Activated CD4-positive, alpha-beta T cell treated with anti-CD3 and anti-CD28 coated beads, Interleukin-2, amount 10 ng/mL, durations not matched to agents 7 days and 5 days (primary cell): ENCODE data around the gene PMEPA1. TPM values are rescaled to one million over a fixed set of nuclear protein-coding genes. Genes with fewer than 3 reads are reported as not detected.

Experiments
- CTCF ChIA-PET: fragments of 350-600 bp; sonication (Branson Sonifier 250); formaldehyde crosslinking; loops from one replicate; lab custom pipeline; 2021; ENCODE audit warnings: antibody characterized with exemption; lab: Charles Lee
- POLR2A ChIA-PET: fragments of 350-600 bp; sonication (Branson Sonifier 250); formaldehyde crosslinking; loops from one replicate; lab custom pipeline; 2021; ENCODE audit warnings: antibody characterized with exemption; lab: Charles Lee
- DNase-seq: peaks from one replicate; pipeline ENCODE4 v3.0.0-alpha.2; 2020
- H3K27ac Mint-ChIP-seq: one replicate; pipeline ENCODE4 v1.8.0; 2021; ENCODE audit warnings: mild to moderate bottlenecking, moderate library complexity, mixed read lengths
- H3K27me3 Mint-ChIP-seq: one replicate; pipeline ENCODE4 v1.8.0; 2021; ENCODE audit warnings: mixed read lengths
- H3K36me3 Mint-ChIP-seq: one replicate; pipeline ENCODE4 v1.8.0; 2021; ENCODE audit warnings: low read depth, mixed read lengths
- H3K4me1 Mint-ChIP-seq: one replicate; pipeline ENCODE4 v1.8.0; 2021; ENCODE audit warnings: mixed read lengths
- H3K4me3 Mint-ChIP-seq: one replicate; pipeline ENCODE4 v1.8.0; 2021; ENCODE audit warnings: mild to moderate bottlenecking, moderate library complexity, mixed read lengths
- H3K9me3 Mint-ChIP-seq: one replicate; pipeline ENCODE4 v1.8.0; 2021; ENCODE audit warnings: mixed read lengths
- total RNA-seq, 2 experiments: library from RNA; stranded (reverse); gene quantifications; one replicate each; pipeline ENCODE4 v1.2.3, GENCODE V29; 2021

The PMEPA1 gene
- total RNA-seq, 2 experiments from 2014 or later: 0.72 to 1.1 TPM

DNA sequence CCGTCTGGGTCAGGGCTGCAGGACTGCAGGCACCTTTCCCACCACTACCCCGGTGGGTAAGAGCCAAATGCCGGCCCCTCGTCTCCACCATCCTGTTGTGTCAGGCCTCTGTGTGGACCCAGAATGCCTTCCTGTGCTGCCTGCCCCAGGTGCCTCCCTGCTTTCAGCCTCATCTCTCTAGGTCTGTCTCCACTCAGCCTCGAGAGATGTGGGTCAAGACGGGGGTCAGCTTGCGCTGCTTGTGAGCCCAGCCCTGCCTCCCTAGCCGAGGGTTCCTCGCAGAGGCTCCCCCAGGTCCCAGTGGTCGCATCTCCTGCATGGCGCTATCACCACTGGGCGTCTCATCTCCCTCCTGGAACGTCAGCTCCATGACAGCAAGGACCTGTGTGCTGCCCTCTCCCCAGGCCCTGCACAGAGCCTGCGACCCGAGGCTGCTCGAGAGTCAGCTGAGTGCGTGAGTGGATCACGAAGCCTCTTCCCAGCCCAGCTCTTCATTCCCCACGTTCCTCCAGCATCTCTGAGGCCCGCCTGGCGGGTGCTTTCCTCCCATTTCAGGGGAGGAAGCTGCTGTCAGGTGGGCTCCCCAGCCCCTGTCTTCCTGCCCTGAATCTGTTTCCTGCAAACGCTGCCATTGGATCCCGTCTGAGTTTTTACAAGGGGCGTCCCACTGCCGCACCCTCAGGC, 50.8 kb downstream of the PMEPA1 start:
- H3K4me1 Mint-ChIP-seq: peaks cover 20% of the 10 kb centered on the region
- CTCF ChIA-PET: interaction anchor here (1.4 kb wide), 1 partner anchor 21 kb away, joined by 3 read pairs; no protein-coding TSS in a partner anchor
- H3K4me3 Mint-ChIP-seq: no peak overlapping the region
- no peak overlapping the region for H3K27ac Mint-ChIP-seq
- peaks cover 5% of the 10 kb centered on the region for H3K9me3 Mint-ChIP-seq
- H3K27me3 Mint-ChIP-seq: no peaks in the 10 kb centered on the region
- peaks cover 2% of the 10 kb centered on the region for H3K36me3 Mint-ChIP-seq
- no peak for DNase-seq
- POLR2A ChIA-PET: no interaction called here

DNA sequence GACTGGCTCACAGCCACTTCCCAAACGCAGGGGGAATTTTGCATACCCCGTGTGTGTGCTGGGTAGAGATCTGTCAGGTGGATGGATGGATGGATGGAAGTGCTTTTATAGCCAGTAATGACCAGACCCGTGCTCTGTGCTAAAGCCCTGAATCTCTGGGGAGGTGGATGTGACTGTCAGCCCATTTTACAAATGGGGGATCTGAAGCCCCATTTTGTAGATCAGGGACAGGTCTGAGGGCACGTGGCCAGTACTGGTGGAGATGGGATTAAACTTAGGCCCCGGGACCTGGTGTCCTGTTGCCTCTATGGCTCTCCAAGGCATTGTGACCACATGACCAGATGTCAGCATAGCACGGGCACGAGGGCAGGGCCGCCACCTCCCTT, 51.4 kb downstream of the PMEPA1 start:
- no peak for DNase-seq
- CTCF ChIA-PET: interaction anchor here (1.4 kb wide), 1 partner anchor 22 kb away, joined by 3 read pairs; no protein-coding TSS in a partner anchor

DNA sequence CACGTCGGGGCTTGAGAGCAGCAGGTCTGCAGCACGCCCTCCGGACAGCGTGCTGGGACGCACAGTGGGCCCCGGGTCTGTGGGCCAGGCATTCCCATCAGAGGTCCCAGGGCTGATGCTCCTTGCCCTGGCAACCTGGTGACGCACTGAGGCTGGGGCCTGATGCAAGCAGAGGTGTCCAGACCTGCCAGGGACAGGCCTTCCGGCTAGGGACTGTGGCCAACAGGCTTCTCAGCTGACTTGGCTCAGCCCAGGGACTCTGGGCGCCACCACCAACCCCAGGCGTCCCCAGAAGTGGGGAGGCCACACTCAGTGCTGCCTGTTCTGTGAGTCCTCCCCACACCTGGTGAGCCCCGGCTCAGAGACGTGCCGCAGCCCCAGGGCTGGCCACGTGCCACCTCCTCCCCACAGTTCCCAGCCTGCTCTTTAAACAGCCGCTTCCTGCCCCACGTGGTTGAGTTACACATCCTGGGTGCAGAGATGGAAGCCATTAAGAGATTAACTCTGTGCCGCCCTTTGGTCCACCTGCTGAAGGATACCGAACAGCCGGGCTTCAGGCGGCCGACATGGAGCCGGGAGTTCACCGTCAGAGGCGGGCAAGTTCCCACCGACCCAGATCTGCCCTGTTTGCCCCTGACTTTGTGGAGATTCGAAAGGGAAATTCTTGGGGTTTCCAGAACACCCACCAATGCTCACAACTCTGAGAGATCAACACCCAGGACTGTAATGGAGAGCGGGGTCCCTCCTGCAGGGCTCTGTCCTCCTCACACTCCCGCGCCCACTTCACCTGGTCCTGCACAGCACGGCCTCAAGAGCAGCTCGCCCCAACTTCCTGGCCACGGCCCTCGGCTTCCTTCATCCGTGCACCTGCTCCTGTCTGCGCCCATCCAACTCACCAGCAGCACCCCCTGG, 52.0 kb downstream of the PMEPA1 start:
- Mint-ChIP-seq H3K36me3 (peaks cover 2% of the 10 kb centered on the region), H3K4me3 (no peak overlapping the region), H3K27me3 (no peaks in the 10 kb centered on the region), H3K4me1 (peaks cover 20% of the 10 kb centered on the region), H3K9me3 (peaks cover 5% of the 10 kb centered on the region), H3K27ac (peak overlapping the region; percentile 90)
- POLR2A ChIA-PET: no interaction called here
- peak; percentile 64 for DNase-seq
- CTCF ChIA-PET: interaction anchor here (1.4 to 2.0 kb wide), 2 partner anchors 22 to 36 kb away, joined by 3 to 5 read pairs; no protein-coding TSS in a partner anchor

More for the DNA sequence above, 51.4 kb downstream of the PMEPA1 start:
- peak overlapping the region; percentile 90 for H3K27ac Mint-ChIP-seq
- H3K4me1 Mint-ChIP-seq: peaks cover 20% of the 10 kb centered on the region
- H3K27me3 Mint-ChIP-seq: no peaks in the 10 kb centered on the region
- peaks cover 2% of the 10 kb centered on the region for H3K36me3 Mint-ChIP-seq
- peaks cover 5% of the 10 kb centered on the region for H3K9me3 Mint-ChIP-seq
- no peak overlapping the region for H3K4me3 Mint-ChIP-seq
- POLR2A ChIA-PET: no interaction called here

DNA sequence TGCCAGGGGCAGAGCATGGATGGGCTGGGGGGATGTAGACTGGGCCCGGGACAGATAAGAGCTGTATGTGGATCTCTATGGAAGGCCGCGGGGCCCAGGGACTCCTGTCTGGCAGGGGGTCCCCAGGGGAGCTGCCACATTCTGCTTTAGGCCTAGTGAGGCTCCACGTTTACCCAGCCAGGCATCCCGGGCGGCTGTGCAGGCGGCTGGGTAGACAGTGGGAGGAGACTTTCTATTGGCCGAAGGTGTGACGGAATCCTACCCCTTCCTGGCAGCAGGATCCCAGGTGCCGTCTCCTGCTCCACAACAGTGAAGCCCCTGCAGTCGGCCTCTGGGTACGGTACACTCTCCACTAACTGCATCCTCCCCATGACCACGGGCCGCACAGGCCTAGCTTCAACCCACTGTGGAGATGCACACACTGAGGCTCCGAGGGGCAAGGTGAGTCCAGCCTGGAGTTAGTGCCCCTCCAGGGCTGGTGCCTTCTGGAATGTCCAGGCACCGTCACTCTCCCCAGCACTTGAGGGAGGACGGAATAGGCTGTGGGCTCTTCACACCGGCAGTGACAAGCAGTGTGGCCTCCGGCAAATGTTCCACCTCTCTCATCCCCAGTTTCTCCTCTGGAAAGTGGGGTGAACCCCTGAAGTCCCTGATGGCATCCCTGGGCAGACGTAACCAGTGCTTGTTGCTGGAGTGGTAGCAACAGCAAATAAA, 52.8 kb downstream of the PMEPA1 start:
- H3K9me3 Mint-ChIP-seq: peaks cover 5% of the 10 kb centered on the region

DNA sequence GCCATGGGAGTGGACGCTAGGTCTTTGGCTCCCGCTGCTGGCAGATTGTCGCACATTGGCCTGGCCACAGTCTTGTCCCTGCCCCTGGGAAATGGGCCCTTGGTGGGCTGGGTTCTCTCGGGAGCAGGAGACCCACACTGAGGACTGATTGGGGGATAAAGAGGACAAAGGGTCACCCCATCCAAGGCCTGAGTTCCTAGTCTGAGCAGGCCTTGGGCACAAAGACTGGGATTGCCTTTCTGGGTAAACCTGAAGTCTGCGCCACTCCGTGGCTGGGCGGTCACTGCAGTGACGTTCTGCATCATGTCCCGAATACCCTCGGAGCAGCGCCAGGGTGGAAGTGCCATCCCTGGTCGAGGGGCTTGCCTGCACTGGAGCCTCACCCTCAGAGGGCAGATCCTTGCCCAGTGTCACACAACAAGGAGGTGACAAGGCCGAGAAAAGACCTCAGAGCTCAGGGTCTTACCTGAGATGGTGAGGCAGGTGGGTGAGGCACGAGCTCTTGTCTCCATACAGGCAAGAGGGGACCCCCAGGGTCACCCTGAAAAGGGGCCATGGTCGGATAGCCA, 53.5 kb downstream of the PMEPA1 start:
- CTCF ChIA-PET: interaction anchor here (2.0 kb wide), 1 partner anchor 34 kb away, joined by 5 read pairs; no protein-coding TSS in a partner anchor
- Mint-ChIP-seq H3K4me1 (peaks cover 20% of the 10 kb centered on the region), H3K4me3 (no peak overlapping the region), H3K27me3 (no peaks in the 10 kb centered on the region), H3K27ac (no peak overlapping the region), H3K36me3 (peaks cover 2% of the 10 kb centered on the region), H3K9me3 (peaks cover 5% of the 10 kb centered on the region)
- POLR2A ChIA-PET: no interaction called here
- no peak for DNase-seq

More for the DNA sequence above, 52.8 kb downstream of the PMEPA1 start:
- Mint-ChIP-seq H3K36me3 (peaks cover 2% of the 10 kb centered on the region), H3K4me1 (peaks cover 20% of the 10 kb centered on the region), H3K27ac (no peak overlapping the region), H3K4me3 (no peak overlapping the region), H3K27me3 (no peaks in the 10 kb centered on the region)
- no peak for DNase-seq
- POLR2A ChIA-PET: no interaction called here
- CTCF ChIA-PET: interaction anchor here (2.0 kb wide), 1 partner anchor 35 kb away, joined by 5 read pairs; no protein-coding TSS in a partner anchor

DNA sequence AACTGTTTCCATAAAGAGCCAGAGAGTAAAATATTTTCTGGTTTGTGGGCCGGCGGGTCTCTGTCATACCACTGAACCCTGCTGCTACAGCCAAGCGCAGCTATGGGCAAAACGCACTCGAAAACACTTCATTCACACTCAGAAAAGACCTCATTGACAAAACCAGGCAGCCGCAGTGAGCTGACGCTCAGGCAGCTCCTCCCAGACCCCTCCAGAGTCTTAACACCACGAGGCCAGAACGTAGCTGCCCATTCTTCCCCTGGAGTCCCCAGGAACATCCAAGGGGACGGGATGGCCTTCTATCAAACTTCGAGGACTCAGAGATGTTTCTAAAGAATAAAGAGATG, 54.0 kb downstream of the PMEPA1 start:
- POLR2A ChIA-PET: no interaction called here
- no peak for DNase-seq

DNA sequence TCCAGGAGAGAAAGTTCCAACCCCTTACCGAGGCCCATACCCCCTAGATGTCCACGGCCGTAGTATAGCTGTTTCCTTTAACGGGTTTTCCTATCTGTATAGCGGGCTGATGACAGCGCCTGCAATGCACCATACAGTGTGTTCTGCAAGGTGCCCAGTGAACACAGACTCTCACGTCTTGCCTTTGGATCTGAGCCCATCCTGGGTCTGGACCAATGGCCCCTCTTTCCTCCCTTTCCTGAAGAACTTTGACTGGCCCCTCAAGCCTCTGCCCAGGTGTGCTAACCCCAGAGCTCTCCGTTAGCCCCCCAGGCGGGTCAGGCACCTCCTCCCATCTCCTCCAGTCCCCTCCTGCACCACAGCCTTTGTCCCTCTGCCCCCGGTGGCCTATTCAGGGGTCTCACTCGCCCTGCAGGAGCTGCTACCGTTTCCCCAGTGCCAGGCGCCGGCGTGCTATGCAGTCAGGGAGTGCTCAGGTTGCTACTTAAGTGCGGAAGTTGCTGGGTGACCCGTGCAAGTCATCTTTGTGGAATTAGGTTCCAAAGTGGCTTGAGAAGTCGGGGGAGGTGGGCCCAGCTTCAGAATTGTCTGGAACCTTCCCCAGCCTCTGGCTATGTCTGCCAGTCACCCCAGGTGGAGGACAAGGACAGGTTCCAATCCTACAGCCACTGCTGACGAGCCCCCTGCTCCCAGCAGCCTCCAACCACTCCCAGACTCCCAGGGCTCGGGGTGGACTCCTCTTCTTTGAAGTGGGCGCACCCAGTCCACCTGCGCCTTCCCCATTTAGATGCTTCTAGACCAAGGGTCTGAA, 54.6 kb downstream of the PMEPA1 start:
- H3K27me3 Mint-ChIP-seq: peaks cover 2% of the 10 kb centered on the region
- H3K4me3 Mint-ChIP-seq: no peak overlapping the region
- peaks cover 5% of the 10 kb centered on the region for H3K9me3 Mint-ChIP-seq
- peaks cover 20% of the 10 kb centered on the region for H3K4me1 Mint-ChIP-seq
- H3K27ac Mint-ChIP-seq: no peak overlapping the region
- POLR2A ChIA-PET: no interaction called here
- H3K36me3 Mint-ChIP-seq: peaks cover 2% of the 10 kb centered on the region
- CTCF ChIA-PET: interaction anchor here (0.6 to 1.9 kb wide), 3 partner anchors 13 to 53 kb away, joined by 3 to 4 read pairs (median 3); no protein-coding TSS in a partner anchor
- DNase-seq: no peak

More for the DNA sequence above, 54.0 kb downstream of the PMEPA1 start:
- CTCF ChIA-PET: no interaction called here
- H3K36me3 Mint-ChIP-seq: peaks cover 2% of the 10 kb centered on the region
- H3K4me1 Mint-ChIP-seq: peaks cover 20% of the 10 kb centered on the region
- no peak overlapping the region for H3K4me3 Mint-ChIP-seq
- H3K27ac Mint-ChIP-seq: no peak overlapping the region
- H3K27me3 Mint-ChIP-seq: no peaks in the 10 kb centered on the region
- H3K9me3 Mint-ChIP-seq: peaks cover 5% of the 10 kb centered on the region

DNA sequence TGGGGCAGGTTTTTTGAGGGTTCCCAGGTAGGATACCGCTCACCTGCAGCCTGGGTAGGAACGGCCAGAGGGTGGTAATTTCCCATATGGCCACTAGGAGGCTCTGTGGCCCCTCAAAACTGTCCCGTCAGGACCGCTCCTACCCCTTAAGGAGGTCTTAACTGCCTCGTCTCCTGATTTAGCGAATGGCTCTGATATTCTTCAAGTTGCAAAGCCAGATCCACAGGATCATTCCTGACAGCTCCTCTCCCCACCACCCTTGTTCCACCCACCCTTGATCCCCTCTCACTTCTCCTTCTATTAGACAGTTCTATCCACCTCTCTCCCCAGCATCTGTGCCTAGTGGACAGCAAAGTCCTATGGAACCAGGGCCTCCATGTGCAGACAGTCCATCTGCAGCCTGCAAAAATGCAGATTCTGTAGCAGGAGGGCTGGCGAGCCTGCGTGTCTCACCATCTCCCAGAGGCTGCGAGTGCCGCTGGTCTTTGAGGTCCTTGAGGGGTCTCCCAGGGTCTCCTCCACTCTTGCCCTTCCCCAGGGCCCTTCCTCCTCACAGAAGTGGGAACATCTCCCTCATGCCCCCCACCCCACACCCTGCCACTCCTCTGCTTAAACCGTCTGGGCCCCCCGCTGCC, 55.3 kb downstream of the PMEPA1 start:
- H3K9me3 Mint-ChIP-seq: peaks cover 5% of the 10 kb centered on the region
- ChIA-PET POLR2A (no interaction called here), CTCF (interaction anchor here (0.6 to 1.9 kb wide), 9 partner anchors 14 to 532 kb away, joined by 3 to 8 read pairs (median 4); partner anchors contain the start of gene ZBP1)
- peak; percentile 61 for DNase-seq
- H3K36me3 Mint-ChIP-seq: peaks cover 2% of the 10 kb centered on the region
- no peak overlapping the region for H3K27ac Mint-ChIP-seq
- H3K4me3 Mint-ChIP-seq: no peak overlapping the region
- peaks cover 3% of the 10 kb centered on the region for H3K27me3 Mint-ChIP-seq
- peaks cover 20% of the 10 kb centered on the region for H3K4me1 Mint-ChIP-seq

DNA sequence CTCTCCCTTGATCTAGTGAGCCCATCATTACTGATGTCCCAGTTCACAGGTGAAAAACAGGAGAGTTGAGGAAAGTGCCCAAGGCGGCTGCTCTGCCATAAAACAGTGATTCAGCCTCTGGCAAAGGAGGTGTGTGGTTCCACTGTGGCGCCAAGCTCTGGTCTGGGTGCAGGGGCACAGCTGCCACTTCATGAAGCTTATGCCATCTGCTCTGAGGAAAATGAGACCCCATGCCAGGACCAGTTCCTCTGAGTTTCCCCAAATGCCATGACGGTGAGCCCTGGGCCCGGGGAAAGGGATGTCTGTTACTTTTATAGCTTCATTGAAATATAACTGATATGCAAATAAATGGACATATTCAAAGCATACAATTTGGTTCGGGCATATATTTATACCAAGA, 55.9 kb downstream of the PMEPA1 start:
- H3K27me3 Mint-ChIP-seq: peaks cover 3% of the 10 kb centered on the region
- no peak overlapping the region for H3K27ac Mint-ChIP-seq
- H3K36me3 Mint-ChIP-seq: peaks cover 2% of the 10 kb centered on the region
- POLR2A ChIA-PET: no interaction called here
- no peak overlapping the region for H3K4me3 Mint-ChIP-seq
- H3K4me1 Mint-ChIP-seq: peaks cover 17% of the 10 kb centered on the region
- peaks cover 5% of the 10 kb centered on the region for H3K9me3 Mint-ChIP-seq
- CTCF ChIA-PET: interaction anchor here (0.6 to 1.9 kb wide), 10 partner anchors 16 to 533 kb away, joined by 3 to 8 read pairs (median 4); partner anchors contain the start of gene ZBP1
- DNase-seq: no peak

DNA sequence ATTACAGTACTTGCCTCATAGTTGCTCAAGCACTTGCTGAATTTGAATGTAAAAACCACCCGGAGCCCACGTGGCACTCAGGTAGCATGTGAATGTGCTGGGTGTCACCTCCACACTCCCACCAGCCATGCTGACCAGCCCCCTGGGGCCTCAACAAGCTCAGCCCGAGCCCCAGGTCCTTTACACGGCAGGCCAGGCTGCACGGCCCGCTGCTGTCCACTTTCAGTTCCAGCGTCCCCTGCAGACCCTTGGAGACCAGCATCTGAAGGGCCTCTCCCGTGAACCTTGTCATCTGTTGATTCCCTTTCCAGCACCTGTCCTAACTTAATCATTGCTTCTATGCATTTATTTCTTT, 56.3 kb downstream of the PMEPA1 start:
- CTCF ChIA-PET: interaction anchor here (1.0 to 1.9 kb wide), 9 partner anchors 16 to 533 kb away, joined by 3 to 8 read pairs (median 4); partner anchors contain the start of gene ZBP1
- H3K9me3 Mint-ChIP-seq: peaks cover 5% of the 10 kb centered on the region
- H3K36me3 Mint-ChIP-seq: peaks cover 2% of the 10 kb centered on the region
- H3K4me3 Mint-ChIP-seq: no peak overlapping the region
- H3K27me3 Mint-ChIP-seq: peaks cover 3% of the 10 kb centered on the region
- no peak for DNase-seq
- no peak overlapping the region for H3K27ac Mint-ChIP-seq
- H3K4me1 Mint-ChIP-seq: peaks cover 15% of the 10 kb centered on the region
- POLR2A ChIA-PET: no interaction called here
